B cell (primary cell): ENCODE results near the gene STMN3. TPM values are rescaled to one million over a fixed set of nuclear protein-coding genes. Genes with fewer than 3 reads are reported as not detected.
A peak's percentile ranks its signal among the peaks of the same experiment; 100 is the strongest.

Source experiments
- ATAC-seq: fragments of 200-7000 bp; cut with Tn5 transposase; one replicate; pipeline ENCODE4 v1.10.0; 2021; ENCODE audit warnings: low read depth, mild to moderate bottlenecking, moderate number of reproducible peaks, moderate library complexity
- CTCF ChIA-PET: fragments of 350-600 bp; sonication (Branson Sonifier 250); formaldehyde crosslinking; loops from one replicate; lab custom pipeline; 2021; ENCODE audit warnings: antibody characterized with exemption, inconsistent platforms; lab: Charles Lee
- POLR2A ChIA-PET: fragments of 350-600 bp; sonication (Branson Sonifier 250); formaldehyde crosslinking; loops from one replicate; lab custom pipeline; 2021; ENCODE audit warnings: antibody characterized with exemption; lab: Charles Lee
- DNase-seq: peaks from one replicate; pipeline ENCODE4 v3.0.0; 2013
- H2AFZ ChIP-seq: 2 replicates; pipeline ENCODE4 v1.6.1; 2012; ENCODE audit warnings: mild to moderate bottlenecking, low read depth, low read length; ENCODE audit not compliant: insufficient read depth, poor library complexity, severe bottlenecking
- H3K27ac ChIP-seq, 2 donors: 1 replicate in 1 of 2; 2 replicates in 1 of 2; pipeline ENCODE4 v1.5.1; 2012 to 2013; ENCODE audit warnings: low read length in 2 of 2, mild to moderate bottlenecking in 2 of 2, moderate library complexity in 1 of 2
- H3K27me3 ChIP-seq, 4 experiments: fragments of 200-600 bp in 1 of 4; sonication (generic) in 1 of 4; replicated peaks in 1 of 4; 1 replicate in 2 of 4; 2 replicates in 2 of 4; pipeline versions ENCODE4 v1.6.1 to v1.7.0; 2013 to 2016; ENCODE audit warnings: low read length in 3 of 4, mild to moderate bottlenecking in 2 of 4, mixed read lengths in 1 of 4, moderate library complexity in 1 of 4; ENCODE audit not compliant: insufficient read depth in 4 of 4, control insufficient read depth in 3 of 4; ENCODE audit errors: control extremely low read depth in 1 of 4
- H3K36me3 ChIP-seq, 2 experiments: replicated peaks in 1 of 2; 1 replicate in 1 of 2; 2 replicates in 1 of 2; pipeline versions ENCODE4 v1.6.1 to v1.7.1; 2013; ENCODE audit warnings: low read length in 1 of 2; ENCODE audit not compliant: insufficient read depth in 2 of 2, control insufficient read depth in 1 of 2; ENCODE audit errors: control extremely low read depth in 1 of 2, extremely low read depth in 1 of 2
- H3K4me1 ChIP-seq, 2 donors: fragments of 200-600 bp in 1 of 2; sonication (generic) in 1 of 2; 1 replicate in 1 of 2; 2 replicates in 1 of 2; pipeline versions ENCODE4 v1.5.1 to v1.6.1; 2013 to 2017; ENCODE audit warnings: low read length in 2 of 2; ENCODE audit not compliant: control insufficient read depth in 2 of 2, insufficient read depth in 2 of 2
- H3K4me2 ChIP-seq: replicated peaks from 2 replicates; pipeline ENCODE3; 2012; ENCODE audit warnings: mild to moderate bottlenecking, low read depth, low read length; ENCODE audit not compliant: poor library complexity, severe bottlenecking
- H3K4me3 ChIP-seq, 5 experiments: fragments of 200-600 bp in 1 of 5; sonication (generic) in 1 of 5; 1 replicate in 3 of 5; 2 replicates in 2 of 5; pipeline versions ENCODE4 v1.5.1 to v1.7.0; 2011 to 2016; ENCODE audit warnings: low read length in 4 of 5, mild to moderate bottlenecking in 4 of 5, low read depth in 2 of 5, control low read depth in 1 of 5, moderate library complexity in 1 of 5; ENCODE audit not compliant: insufficient read depth in 1 of 5; ENCODE audit errors: control extremely low read depth in 1 of 5, extremely low read depth in 1 of 5
- H3K79me2 ChIP-seq: fragments of 200-600 bp; sonication (generic); one replicate; pipeline ENCODE4 v1.6.0; 2016; ENCODE audit warnings: low read length; ENCODE audit not compliant: control insufficient read depth, insufficient read depth
- H3K9ac ChIP-seq: fragments of 200-600 bp; sonication (generic); 2 replicates; pipeline ENCODE4 v1.6.1; 2017; ENCODE audit warnings: mild to moderate bottlenecking, low read length, moderate library complexity
- H3K9me3 ChIP-seq, 3 donors: one replicate each; pipeline versions ENCODE4 v1.6.1 to v1.7.1; 2013; ENCODE audit warnings: low read length in 2 of 3; ENCODE audit not compliant: control insufficient read depth in 2 of 3, insufficient read depth in 1 of 3; ENCODE audit errors: control extremely low read depth in 1 of 3
- H4K20me1 ChIP-seq: 2 replicates; pipeline ENCODE4 v1.6.0; 2012; ENCODE audit warnings: mild to moderate bottlenecking, low read length; ENCODE audit not compliant: insufficient read depth, control insufficient read depth, poor library complexity, severe bottlenecking
- H3K27ac Mint-ChIP-seq: one replicate; pipeline ENCODE4 v1.8.0; 2021; ENCODE audit warnings: mixed read lengths
- H3K27me3 Mint-ChIP-seq: one replicate; pipeline ENCODE4 v1.8.0; 2021; ENCODE audit warnings: mixed read lengths
- H3K4me1 Mint-ChIP-seq: one replicate; pipeline ENCODE4 v1.8.0; 2021; ENCODE audit warnings: mixed read lengths
- H3K4me3 Mint-ChIP-seq: one replicate; pipeline ENCODE4 v1.8.0; 2021; ENCODE audit warnings: mixed read lengths
- H3K9me3 Mint-ChIP-seq: one replicate; pipeline ENCODE4 v1.8.0; 2022; ENCODE audit warnings: mixed read lengths; ENCODE audit not compliant: insufficient read depth
- CTCF ChIP-seq: fragments of 200-600 bp; IDR thresholded peaks from one replicate; pipeline ENCODE4 v1.8.0; 2022; ENCODE audit warnings: antibody characterized with exemption, mild to moderate bottlenecking
- EZH2 ChIP-seq: IDR thresholded peaks from 2 replicates; pipeline ENCODE4 v1.6.1; 2012; ENCODE audit warnings: borderline replicate concordance, low read depth, mild to moderate bottlenecking, moderate library complexity, low read length; ENCODE audit not compliant: insufficient read depth, poor library complexity, severe bottlenecking
- WGBS: methylation state at CpG from one replicate; pipeline ENCODE4 v1.1.5; 2013; ENCODE audit warnings: missing lambda C conversion rate; ENCODE audit not compliant: insufficient coverage; 5-methylcytosine and 5-hydroxymethylcytosine counted together
- intact Hi-C: fragments of 100-400 bp; cut with micrococcal nuclease; formaldehyde crosslinking; loops from one replicate; pipeline ENCODE4 v1.10.0; 2022
- polyA plus RNA-seq: library from polyadenylated mRNA; depleted of rRNA; stranded (reverse); fragments of >200 nt; gene quantifications from 2 replicates; pipeline ENCODE4 v1.2.3, GENCODE V29; 2012
- total RNA-seq, 2 donors: library from RNA; stranded (reverse); fragments of 120-200 nt in 1 of 2; gene quantifications; 1 replicate in 1 of 2; 2 replicates in 1 of 2; pipeline versions ENCODE4 v1.2.3 to v1.2.4, GENCODE V29; 2013 to 2022

Gene STMN3
- total and polyA plus RNA-seq, 2 donors (not counting 1 experiment from before 2014, with no cell fraction given), result 35.0 to 59.4 TPM

GRCh38 chr20:63687419-63688178 is 34.4 kb upstream of the STMN3 start:
- H3K36me3 ChIP-seq, result no peaks in the 10 kb centered on the region
- no peak overlapping the region for H3K27ac Mint-ChIP-seq
- H2AFZ ChIP-seq, result no peak overlapping the region
- TF ChIP-seq EZH2, result no peak
- no peak for TF ChIP-seq CTCF
- H3K4me1 ChIP-seq, result peaks cover 0 to 14% of the 10 kb centered on the region in 2 donors
- H3K79me2 ChIP-seq, result no peaks in the 10 kb centered on the region
- peaks cover 0 to 2% (median 0%) of the 10 kb centered on the region in 4 experiments for H3K27me3 ChIP-seq
- no peaks in the 10 kb centered on the region for H3K9me3 ChIP-seq
- H3K4me2 ChIP-seq, result peak overlapping the region; percentile 36
- no peak overlapping the region for H3K4me3 Mint-ChIP-seq
- no peaks in the 10 kb centered on the region for H3K9me3 Mint-ChIP-seq
- DNase-seq (no peak), ATAC-seq (no peak)
- no peaks in the 10 kb centered on the region for H4K20me1 ChIP-seq
- ChIA-PET CTCF (no interaction called here), POLR2A (interaction anchor here (0.6 kb wide), 1 partner anchor 164 kb away, joined by 4 read pairs; no protein-coding TSS in a partner anchor)
- no peak overlapping the region for H3K27ac ChIP-seq
- H3K27me3 Mint-ChIP-seq, result no peaks in the 10 kb centered on the region
- WGBS, result 93% methylated on average over 29 of the region's 29 CpGs
- H3K4me1 Mint-ChIP-seq, result peaks cover 3% of the 10 kb centered on the region
- H3K9ac ChIP-seq, result no peak overlapping the region
- no peak overlapping the region for H3K4me3 ChIP-seq
- intact Hi-C loops, result no loop called here
